NOMO-1 treated with DMSO at 0.1 percent for 48 hours (cell line): ENCODE measurements around the gene USP49.

ENCODE experiments used
- DNase-seq: peaks from one replicate; lab custom pipeline; 2025; ENCODE audit not compliant: unreplicated experiment; lab: John Stamatoyannopoulos, UW

The USP49 gene

GRCh38 chr6:41814629-41815028, 80.5 kb downstream of the USP49 start:
- DNase-seq, result no peak

- DNase-seq, result no peak
Measured at GRCh38 chr6:41813956-41814355, 81.2 kb downstream of the USP49 start.

- DNase-seq, result no peak
Measured at GRCh38 chr6:41813469-41813868, 81.7 kb downstream of the USP49 start.

GRCh38 chr6:41811946-41812345, 83.2 kb downstream of the USP49 start:
- DNase-seq, result peak; percentile 28

- DNase-seq, result no peak
Measured at GRCh38 chr6:41811095-41811494, 84.1 kb downstream of the USP49 start.

GRCh38 chr6:41805830-41806774, 89.1 kb downstream of the USP49 start:
- DNase-seq, result no peak

- no peak for DNase-seq
Measured at GRCh38 chr6:41801380-41801779, 93.8 kb downstream of the USP49 start.

GRCh38 chr6:41799559-41799911, 95.6 kb downstream of the USP49 start:
- DNase-seq, result no peak

GRCh38 chr6:41798901-41799558, 96.1 kb downstream of the USP49 start:
- no peak for DNase-seq

- DNase-seq, result no peak
Measured at GRCh38 chr6:41796474-41796873, 98.7 kb downstream of the USP49 start.

- no peak for DNase-seq
Measured at GRCh38 chr6:41791984-41792383, 103.2 kb downstream of the USP49 start.

- DNase-seq, result no peak
Measured at GRCh38 chr6:41791305-41791704, 103.9 kb downstream of the USP49 start.

GRCh38 chr6:41790045-41790444, 105.1 kb downstream of the USP49 start:
- DNase-seq, result peak; percentile 54

GRCh38 chr6:41789390-41789724, 105.8 kb downstream of the USP49 start:
- DNase-seq, result no peak

GRCh38 chr6:41787219-41787917, 107.8 kb downstream of the USP49 start, which contains the start of gene TOMM6:
Gene TOMM6 (plus strand): TSS chr6:41787694. CDS start chr6:41787698, 4 bp downstream.
- DNase-seq, result peak; percentile 94

- DNase-seq, result peak; percentile 66
Measured at GRCh38 chr6:41786451-41787218, 108.5 kb downstream of the USP49 start.

- no peak for DNase-seq
Measured at GRCh38 chr6:41785689-41786450, 109.3 kb downstream of the USP49 start.

- DNase-seq, result no peak
Measured at GRCh38 chr6:41785254-41785653, 109.9 kb downstream of the USP49 start.

- peak; percentile 92 for DNase-seq
Measured at GRCh38 chr6:41784581-41785171, 110.5 kb downstream of the USP49 start.
